ENCODE measurements around the gene RPTOR.

Gene RPTOR

GRCh38 chr17:80992948-80993624 is 448.4 kb downstream of the RPTOR start:
- DNase-seq, result no peak

- no peak for DNase-seq
These were observed 450.5 kb downstream of the RPTOR start for GRCh38 chr17:80995131-80995530.

GRCh38 chr17:80996422-80997305 is 452.0 kb downstream of the RPTOR start:
- no peak for DNase-seq

DNA sequence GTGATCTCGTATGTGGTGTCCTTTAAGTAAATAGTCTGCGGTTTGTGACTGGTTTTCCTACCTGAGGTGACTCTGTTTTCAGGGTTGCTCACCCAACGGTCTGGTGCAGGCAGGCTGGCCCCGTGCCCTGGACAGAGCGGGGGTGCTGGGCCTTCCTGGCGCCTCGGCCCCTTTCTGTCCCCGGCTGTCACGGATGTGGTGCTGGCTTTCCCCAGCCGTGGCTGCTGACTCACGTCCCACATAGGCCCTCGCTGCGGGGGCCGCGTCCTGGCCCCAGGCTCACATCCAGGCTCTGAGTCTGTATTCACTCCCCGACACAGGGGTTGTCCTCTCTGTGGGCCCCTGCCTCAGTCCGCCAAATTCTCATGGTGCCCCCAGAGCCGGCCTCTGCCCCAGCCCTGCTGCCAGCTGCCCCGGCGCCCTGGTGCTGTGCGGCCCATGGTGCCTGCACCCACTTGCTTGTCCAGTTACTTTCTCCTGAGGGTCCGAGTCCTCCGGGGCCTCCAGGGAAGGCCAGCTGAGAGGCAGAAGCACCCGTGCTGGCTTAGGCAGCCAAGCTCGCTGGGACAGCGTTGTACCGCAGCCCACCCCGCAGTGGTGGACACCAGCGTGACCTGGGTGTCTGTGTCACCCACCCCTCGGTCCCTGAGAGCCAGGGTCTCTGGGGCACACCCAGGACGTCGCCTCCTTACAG is 452.9 kb downstream of the RPTOR start:
- DNase-seq, result no peak

GRCh38 chr17:80998118-80998747 is 453.6 kb downstream of the RPTOR start:
- no peak for DNase-seq

DNA sequence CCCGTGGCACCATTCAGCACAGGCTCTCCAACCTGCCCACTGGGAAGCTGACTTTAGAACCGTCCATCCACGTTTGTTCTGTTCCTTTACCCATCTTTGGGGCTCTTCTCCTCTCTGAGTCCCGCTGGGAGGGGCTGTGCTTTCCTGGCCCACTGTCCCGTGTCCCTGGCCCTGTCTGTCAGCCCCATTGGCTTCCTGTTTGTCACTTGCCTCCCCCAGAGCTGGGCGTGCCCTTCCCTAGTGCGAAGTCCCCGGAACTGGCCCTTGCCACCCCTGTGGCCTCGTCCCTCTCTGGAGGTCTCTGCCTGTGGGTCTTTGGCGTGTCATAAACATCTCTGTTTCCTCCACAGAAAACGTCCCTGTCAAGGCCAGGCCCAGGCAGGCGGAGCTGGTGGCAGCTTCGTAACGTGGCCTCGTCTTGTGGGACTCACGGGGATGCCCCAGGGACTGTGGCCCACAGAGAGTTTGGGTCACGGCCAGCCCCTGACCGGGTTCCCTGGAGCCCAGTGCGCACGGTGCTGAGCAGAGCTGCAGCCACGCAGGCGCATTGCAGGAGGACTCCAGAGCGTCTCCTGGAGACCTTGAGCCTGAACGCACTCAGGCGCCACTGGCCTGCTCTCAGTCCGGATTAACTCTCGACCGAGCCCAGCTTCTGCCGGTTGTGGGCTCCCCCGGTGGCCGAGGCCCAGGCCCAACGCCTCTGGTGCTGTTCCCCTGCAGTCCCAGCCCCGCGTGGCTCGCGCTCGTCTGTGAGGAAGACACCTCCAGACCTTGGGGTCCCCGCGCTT is 454.3 kb downstream of the RPTOR start:
- no peak for DNase-seq

DNA sequence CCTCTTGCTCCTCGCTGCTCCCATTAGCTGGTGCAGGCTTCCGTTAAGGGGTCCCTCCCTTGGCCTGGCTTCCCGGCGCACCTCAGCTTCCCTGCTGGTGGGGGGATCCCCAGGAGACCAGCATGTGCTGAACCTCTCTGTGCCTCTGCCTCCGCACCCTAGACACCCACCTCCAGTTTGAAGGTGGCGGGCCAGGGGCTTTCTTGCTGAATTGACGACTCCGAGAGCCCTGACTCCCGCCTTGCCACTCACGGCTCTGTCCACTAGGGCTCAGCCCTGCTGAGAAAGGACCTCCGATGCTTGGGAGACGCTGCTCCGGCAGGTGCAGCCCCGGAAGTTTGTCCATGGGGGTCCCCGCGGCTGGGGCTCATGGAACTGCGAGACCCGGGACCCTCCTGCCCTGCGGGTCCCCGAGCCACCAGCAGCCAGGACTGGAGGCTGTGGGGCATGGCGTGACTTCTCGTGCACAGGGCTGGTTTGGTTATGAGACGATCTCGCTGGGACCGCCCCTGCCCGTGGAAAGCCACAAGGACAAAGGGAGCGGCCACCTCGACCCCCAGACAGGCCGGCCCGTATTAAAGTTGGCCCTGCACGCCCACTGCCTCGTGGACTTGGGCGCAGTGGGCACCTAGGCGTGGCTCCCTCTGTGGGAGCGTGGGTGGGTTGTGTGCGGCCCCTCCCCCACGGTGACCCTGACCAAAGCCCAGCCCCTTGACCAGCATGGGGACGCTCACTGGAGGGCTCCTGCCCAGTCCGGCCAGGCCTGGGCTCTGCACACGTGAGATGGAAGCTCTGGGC is 455.1 kb downstream of the RPTOR start:
- no peak for DNase-seq

DNA sequence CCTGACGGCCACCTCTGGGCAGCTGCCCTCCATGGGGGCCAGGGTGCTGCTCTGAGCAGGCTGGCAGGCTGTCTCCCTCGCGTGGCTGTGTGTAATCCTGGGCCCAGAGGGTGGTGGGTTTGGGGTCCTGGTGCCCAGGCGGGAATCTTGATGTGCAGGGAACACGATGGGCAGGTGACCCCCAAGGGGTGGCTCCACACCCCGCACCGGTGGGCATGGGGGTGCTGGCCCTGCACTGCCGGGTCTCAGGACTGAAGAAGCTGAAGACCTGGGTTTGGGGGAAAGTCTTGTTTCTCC is 455.6 kb downstream of the RPTOR start:
- DNase-seq, result no peak

DNA sequence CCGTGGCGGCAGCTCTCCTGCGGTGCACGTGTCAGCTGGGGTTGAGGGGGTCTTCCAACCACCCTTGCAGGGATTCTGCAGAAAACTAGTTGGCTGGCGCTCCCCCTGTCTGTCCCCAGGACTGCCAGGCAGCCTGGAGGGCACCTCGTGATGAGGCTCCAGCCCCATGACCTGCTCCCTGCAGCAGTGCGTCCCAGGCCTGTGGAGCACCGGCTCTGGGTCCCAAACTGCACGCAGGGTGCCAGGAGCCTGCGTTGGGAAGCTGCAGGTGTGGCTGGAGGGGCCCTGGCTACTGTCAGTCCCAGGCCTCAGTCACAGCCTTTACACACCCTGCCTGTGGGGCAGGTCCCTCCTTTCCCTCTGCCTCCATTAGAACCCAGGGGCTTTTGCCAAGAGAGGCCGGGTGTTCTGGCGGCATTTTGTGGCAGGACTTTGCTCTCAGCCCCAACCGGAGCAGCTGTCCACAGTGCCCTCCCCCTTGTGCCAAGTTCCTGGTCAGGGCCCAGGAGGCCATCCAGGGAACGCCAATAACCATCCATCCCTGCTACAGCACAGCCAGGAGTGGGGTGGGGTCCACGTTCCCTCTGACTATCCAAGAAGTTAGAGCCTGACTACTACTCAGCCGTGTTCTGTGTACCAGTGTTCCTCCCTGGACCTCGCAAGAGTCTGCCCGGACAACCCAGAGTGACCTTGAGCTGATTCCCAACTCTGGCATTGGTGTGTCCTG is 456.2 kb downstream of the RPTOR start:
- DNase-seq, result no peak

GRCh38 chr17:81002013-81002384 is 457.4 kb downstream of the RPTOR start:
- DNase-seq, result no peak

DNA sequence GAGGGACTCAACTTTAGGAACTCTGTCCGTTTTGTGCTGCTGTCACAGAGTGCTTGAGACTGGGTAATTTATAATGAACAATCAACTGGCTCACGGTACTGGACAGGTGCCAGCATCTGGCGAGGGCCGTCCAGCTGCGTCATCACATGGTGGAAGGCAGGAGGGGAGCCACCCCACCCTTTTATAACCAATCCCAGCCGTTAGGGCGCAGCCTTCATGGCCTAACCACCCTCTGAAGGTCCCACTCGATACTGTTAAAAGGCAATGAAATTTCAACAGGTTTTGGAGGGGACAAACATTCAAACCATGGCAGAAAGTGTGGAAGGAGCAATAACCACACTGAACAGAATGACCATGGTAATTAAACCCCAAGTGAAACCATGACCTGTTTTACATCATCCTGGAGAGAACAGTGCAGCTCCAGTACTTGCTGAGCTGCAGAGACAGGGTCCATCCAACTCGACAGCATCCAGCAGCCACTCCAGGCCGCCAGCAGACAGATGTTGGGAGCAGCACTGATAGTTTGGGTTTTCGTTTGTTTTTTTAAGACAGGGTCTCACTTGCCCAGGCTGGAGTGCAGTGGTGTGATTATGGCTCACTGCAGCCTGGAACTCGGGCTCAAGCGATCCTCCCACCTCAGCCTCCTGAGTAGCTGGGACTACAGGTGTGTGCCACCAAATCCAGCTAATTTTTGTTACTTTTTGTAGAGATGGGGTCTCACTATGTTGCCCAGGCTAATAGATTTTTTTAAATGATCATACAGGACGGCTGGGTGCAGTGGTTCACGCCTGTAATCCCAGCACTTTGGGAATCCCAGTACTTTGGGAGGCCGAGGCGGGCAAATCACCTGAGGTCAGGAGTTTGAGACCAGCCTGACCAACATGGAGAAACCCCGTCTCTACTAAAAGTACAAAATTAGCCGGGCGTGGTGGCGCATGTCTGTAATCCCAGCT is 458.0 kb downstream of the RPTOR start:
- DNase-seq, result no peak

GRCh38 chr17:81003711-81004475 is 459.3 kb downstream of the RPTOR start:
- no peak for DNase-seq

DNA sequence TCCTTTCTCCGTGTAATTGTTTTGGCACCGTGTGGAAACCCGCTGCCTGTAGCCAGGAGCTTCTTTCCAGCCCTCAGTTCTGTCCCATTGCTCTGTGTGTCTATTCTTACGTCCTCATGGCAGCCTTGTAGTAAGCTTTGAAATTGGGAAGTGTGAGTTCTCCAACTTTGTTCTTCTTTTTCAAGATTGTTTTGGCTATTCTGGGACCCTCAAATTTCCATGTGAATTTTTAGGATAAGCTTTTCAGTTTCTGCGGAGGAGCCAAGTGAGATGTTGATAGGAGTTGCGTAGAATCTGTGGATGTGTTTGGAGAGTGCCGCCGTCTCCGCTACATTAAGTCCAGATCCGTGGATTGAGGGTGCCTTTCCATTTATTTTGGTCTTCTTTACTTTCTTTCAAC is 462.3 kb downstream of the RPTOR start:
- no peak for DNase-seq

GRCh38 chr17:81008140-81008539 is 463.5 kb downstream of the RPTOR start:
- no peak for DNase-seq

GRCh38 chr17:81009136-81009535 is 464.5 kb downstream of the RPTOR start:
- no peak for DNase-seq

- DNase-seq, result no peak
These were observed 466.3 kb downstream of the RPTOR start for GRCh38 chr17:81010935-81011334.

DNA sequence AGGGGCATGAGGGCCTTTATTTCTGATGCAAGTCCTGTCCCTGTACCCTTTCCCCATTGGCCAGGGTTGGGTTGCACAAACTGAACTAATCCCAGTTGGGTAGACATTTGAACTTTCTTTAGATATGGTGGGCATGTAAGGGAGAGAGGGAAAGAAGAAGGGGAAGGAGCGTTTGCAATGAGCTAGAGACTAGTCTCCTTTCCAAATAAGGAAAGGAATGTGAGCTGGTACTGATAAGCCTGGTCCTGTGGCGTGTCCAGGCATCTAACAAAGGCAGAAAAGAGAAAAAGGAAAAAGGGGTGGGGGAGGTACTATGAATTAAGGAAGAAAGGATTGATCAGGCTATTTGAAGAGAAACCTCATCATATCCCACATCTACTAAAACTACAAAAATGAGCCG is 467.3 kb downstream of the RPTOR start:
- no peak for DNase-seq

DNA sequence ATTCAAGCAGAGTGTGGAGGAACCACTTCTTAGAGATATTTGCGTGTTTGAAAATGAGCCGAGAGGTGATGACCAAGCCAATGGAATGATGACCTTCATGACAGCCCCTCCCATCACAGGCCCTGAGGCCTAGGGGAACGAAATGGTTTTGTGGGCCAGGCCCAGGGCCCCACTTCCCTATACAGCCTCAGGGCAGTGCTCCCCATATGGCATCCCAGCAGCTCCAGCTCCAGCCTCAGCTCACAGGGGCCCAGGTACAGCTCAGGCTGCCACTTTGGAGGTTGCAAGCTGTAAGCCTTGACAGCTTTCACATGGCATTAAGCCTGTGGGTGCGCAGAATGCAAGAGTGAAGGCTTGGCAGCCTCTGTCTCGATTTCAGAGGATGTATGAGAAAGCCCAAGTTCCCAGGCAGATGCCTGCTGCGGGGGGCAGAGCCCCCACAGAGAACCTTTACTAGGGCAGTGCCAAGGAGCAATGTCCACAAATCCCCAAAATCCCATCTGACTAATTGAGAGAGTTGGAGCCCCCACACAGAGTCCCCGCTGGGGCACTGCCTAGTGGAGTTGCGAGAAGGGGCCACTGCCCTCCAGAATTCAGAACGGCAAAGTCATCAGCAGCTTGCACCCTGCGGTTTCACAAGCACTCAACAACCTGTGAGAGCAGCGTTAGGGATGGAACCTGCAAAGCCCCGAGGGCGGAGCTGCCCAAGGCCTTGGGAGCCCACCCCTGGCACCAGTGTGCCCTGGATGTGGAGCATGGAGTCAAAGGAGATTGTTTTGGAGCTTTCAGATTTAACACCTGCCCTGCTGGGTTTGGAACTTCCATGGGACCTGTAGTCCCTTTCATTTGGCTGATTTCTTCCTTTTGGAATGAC is 468.2 kb downstream of the RPTOR start:
- DNase-seq, result no peak

Data from DMS 273 treated with DMSO at 0.1 percent for 48 hours (cell line).